Parathyroid adenoma (tissue), 2 donors: ENCODE results near the gene INS.

Source experiments
- H2AFZ ChIP-seq: fragments of 300-600 bp; sonication (generic); one replicate; pipeline ENCODE4 v1.7.0; 2017; ENCODE audit warnings: antibody characterized with exemption, mild to moderate bottlenecking
- H3K27ac ChIP-seq: fragments of 300-600 bp; sonication (generic); one replicate; pipeline ENCODE4 v1.7.0; 2017
- H3K27me3 ChIP-seq: fragments of 300-600 bp; sonication (generic); one replicate; pipeline ENCODE4 v1.7.0; 2017; ENCODE audit warnings: low read length; ENCODE audit not compliant: control insufficient read depth, insufficient read depth
- H3K36me3 ChIP-seq: fragments of 300-600 bp; sonication (generic); one replicate; pipeline ENCODE4 v1.7.0; 2017; ENCODE audit warnings: low read length; ENCODE audit not compliant: control insufficient read depth, insufficient read depth
- H3K4me1 ChIP-seq: fragments of 300-600 bp; sonication (generic); one replicate; pipeline ENCODE4 v1.7.0; 2017; ENCODE audit warnings: control low read depth
- H3K4me2 ChIP-seq: fragments of 300-600 bp; sonication (generic); one replicate; pipeline ENCODE4 v1.7.0; 2017; ENCODE audit warnings: low read length
- H3K4me3 ChIP-seq: fragments of 300-600 bp; sonication (generic); one replicate; pipeline ENCODE4 v1.7.0; 2017; ENCODE audit warnings: low read depth, low read length
- H3K79me2 ChIP-seq: fragments of 300-600 bp; sonication (generic); one replicate; pipeline ENCODE4 v1.7.0; 2017; ENCODE audit warnings: control low read depth
- H3K9ac ChIP-seq: fragments of 300-600 bp; sonication (generic); one replicate; pipeline ENCODE4 v1.7.0; 2017; ENCODE audit warnings: mild to moderate bottlenecking
- H3K9me3 ChIP-seq: fragments of 300-600 bp; sonication (generic); one replicate; pipeline ENCODE4 v1.7.0; 2017; ENCODE audit warnings: low read length; ENCODE audit not compliant: control insufficient read depth
- TF ChIP-seq, protein P1 (sequence below): fragments of 300-600 bp; sonication (generic); IDR thresholded peaks from one replicate; pipeline ENCODE4 v1.7.0; 2017; ENCODE audit warnings: antibody characterized with exemption, mild to moderate bottlenecking
- donor health status: primary hyperparathyroidism.

The INS gene

GRCh38 chr11:2135648-2136201, 25.3 kb downstream of the INS start:
- no peaks in the 10 kb centered on the region for H3K36me3 ChIP-seq
- TF ChIP-seq, protein P1, sequence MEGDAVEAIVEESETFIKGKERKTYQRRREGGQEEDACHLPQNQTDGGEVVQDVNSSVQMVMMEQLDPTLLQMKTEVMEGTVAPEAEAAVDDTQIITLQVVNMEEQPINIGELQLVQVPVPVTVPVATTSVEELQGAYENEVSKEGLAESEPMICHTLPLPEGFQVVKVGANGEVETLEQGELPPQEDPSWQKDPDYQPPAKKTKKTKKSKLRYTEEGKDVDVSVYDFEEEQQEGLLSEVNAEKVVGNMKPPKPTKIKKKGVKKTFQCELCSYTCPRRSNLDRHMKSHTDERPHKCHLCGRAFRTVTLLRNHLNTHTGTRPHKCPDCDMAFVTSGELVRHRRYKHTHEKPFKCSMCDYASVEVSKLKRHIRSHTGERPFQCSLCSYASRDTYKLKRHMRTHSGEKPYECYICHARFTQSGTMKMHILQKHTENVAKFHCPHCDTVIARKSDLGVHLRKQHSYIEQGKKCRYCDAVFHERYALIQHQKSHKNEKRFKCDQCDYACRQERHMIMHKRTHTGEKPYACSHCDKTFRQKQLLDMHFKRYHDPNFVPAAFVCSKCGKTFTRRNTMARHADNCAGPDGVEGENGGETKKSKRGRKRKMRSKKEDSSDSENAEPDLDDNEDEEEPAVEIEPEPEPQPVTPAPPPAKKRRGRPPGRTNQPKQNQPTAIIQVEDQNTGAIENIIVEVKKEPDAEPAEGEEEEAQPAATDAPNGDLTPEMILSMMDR: no peak

GRCh38 chr11:2135018-2135569, 25.9 kb downstream of the INS start:
- no peak overlapping the region for H3K9ac ChIP-seq
- no peak overlapping the region for H3K4me2 ChIP-seq
- H2AFZ ChIP-seq: no peak overlapping the region
- no peaks in the 10 kb centered on the region for H3K36me3 ChIP-seq
- TF ChIP-seq, protein P1: no peak
- H3K4me1 ChIP-seq: no peaks in the 10 kb centered on the region
- H3K79me2 ChIP-seq: no peaks in the 10 kb centered on the region
- H3K9me3 ChIP-seq: no peaks in the 10 kb centered on the region
- H3K27me3 ChIP-seq: no peaks in the 10 kb centered on the region
- no peak overlapping the region for H3K4me3 ChIP-seq
- H3K27ac ChIP-seq: no peak overlapping the region

More at GRCh38 chr11:2135648-2136201, 25.3 kb downstream of the INS start:
- H3K4me1 ChIP-seq: no peaks in the 10 kb centered on the region
- no peak overlapping the region for H2AFZ ChIP-seq
- H3K4me2 ChIP-seq: no peak overlapping the region
- H3K79me2 ChIP-seq: no peaks in the 10 kb centered on the region
- H3K9ac ChIP-seq: no peak overlapping the region
- no peaks in the 10 kb centered on the region for H3K9me3 ChIP-seq
- H3K27ac ChIP-seq: no peak overlapping the region
- H3K27me3 ChIP-seq: no peaks in the 10 kb centered on the region
- no peak overlapping the region for H3K4me3 ChIP-seq

DNA sequence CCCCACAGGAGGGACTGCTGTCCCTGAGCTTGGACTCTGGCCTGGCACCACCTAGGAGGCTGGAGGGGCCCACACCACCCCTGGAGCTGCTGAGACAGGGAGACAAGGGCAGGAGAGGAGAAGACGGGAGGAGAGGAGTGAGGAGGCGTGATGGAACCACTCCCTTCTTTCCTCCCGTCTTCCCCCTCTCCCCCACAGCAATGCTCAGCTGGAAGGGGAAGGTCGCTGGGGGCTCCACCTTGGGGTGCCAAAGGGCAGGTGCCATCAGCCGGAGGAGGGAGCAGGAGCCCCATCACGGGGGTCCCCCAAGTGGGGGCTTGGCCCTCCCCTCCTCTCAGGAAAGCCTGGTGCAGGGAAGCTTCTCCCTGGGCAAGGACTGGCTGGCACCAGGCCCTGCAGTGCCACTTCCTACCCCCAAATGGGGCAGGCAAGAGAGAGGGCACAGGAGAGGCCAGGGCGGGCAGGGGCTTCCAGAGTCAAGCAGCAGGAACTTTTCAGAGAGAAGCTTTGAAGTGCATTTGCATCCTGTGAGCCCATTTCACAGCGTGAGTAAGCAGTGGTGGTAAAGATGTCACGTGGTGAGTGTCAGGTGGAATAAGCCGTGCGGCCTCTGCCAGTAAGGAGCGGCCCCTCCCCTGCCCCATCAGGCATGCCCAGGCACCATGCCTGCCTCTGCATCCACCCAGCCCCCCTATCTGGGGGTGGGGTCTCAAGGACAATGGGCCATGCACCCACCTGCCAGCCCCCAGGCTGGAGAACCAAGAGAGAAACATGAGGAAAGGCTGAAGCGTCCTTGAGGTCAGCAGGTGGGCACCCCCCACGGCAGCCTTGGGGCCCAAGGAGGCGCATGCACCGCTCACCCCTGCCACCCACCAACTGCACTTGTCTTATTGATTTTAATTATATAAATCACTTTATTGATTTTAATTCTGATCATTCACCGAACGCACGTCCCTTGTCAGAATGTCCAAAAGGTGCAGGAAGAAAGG, 26.7 kb downstream of the INS start:
- H3K27ac ChIP-seq: no peak overlapping the region
- no peaks in the 10 kb centered on the region for H3K27me3 ChIP-seq
- H3K4me3 ChIP-seq: no peak overlapping the region
- H2AFZ ChIP-seq: no peak overlapping the region
- no peaks in the 10 kb centered on the region for H3K36me3 ChIP-seq
- H3K79me2 ChIP-seq: no peaks in the 10 kb centered on the region
- TF ChIP-seq, protein P1: no peak
- H3K9me3 ChIP-seq: no peaks in the 10 kb centered on the region
- no peak overlapping the region for H3K9ac ChIP-seq
- H3K4me2 ChIP-seq: no peak overlapping the region
- H3K4me1 ChIP-seq: no peaks in the 10 kb centered on the region

GRCh38 chr11:2133241-2134021, 27.6 kb downstream of the INS start:
- Histone ChIP-seq H2AFZ (no peak overlapping the region), H3K27ac (no peak overlapping the region), H3K36me3 (no peaks in the 10 kb centered on the region), H3K4me1 (no peaks in the 10 kb centered on the region), H3K4me3 (no peak overlapping the region), H3K4me2 (no peak overlapping the region), H3K27me3 (no peaks in the 10 kb centered on the region), H3K9ac (no peak overlapping the region), H3K79me2 (no peaks in the 10 kb centered on the region), H3K9me3 (no peaks in the 10 kb centered on the region)
- TF ChIP-seq, protein P1: no peak
